ENCODE data around the gene NANOS2. TPM values are rescaled to one million over a fixed set of nuclear protein-coding genes. Genes with fewer than 3 reads are reported as not detected.

NANOS2 gene
- total and polyA plus RNA-seq, 2 donors (not counting 1 experiment from before 2014, with no cell fraction given) = not detected

GRCh38 chr19:45919678-45920077 is 5.1 kb upstream of the NANOS2 start:
- H3K9me3 ChIP-seq (ENCODE audit: control insufficient read depth, insufficient read depth, low read depth, low read length) = no peaks in the 10 kb centered on the region
- peaks cover 5% of the 10 kb centered on the region for H3K27me3 ChIP-seq (ENCODE audit: control insufficient read depth, insufficient read depth, low read length)
- no peaks in the 10 kb centered on the region for H4K20me1 ChIP-seq (ENCODE audit: control insufficient read depth, extremely low read depth, insufficient read depth, low read length)
- no peak for DNase-seq (ENCODE audit: low read depth in 2 of 2)
- H3K4me1 ChIP-seq (ENCODE audit: control insufficient read depth, extremely low read depth, insufficient read depth, low read length) = no peaks in the 10 kb centered on the region
- TF ChIP-seq CTCF (conservative IDR thresholded peaks at IDR 0.05 in 1 of 2, IDR thresholded peaks at IDR 0.05 in 1 of 2; ENCODE audit: low read depth in 1 of 2, low read length in 2 of 2) (no peak), EZH2 (IDR thresholded peaks at IDR 0.05; ENCODE audit: low read length, missing control alignments) (no peak)
- no peak overlapping the region for H3K4me3 ChIP-seq (replicated peaks in 1 of 4; ENCODE audit: control extremely low read depth in 1 of 4, insufficient read depth in 1 of 4, low read depth in 3 of 4, low read length in 4 of 4)
- H2AFZ ChIP-seq (ENCODE audit: low read length) = no peak overlapping the region
- no peak overlapping the region for H3K27ac ChIP-seq (ENCODE audit: insufficient read depth, low read length)
- no peak overlapping the region for H3K9ac ChIP-seq (ENCODE audit: insufficient read depth, low read length)
- H3K4me2 ChIP-seq (ENCODE audit: extremely low read depth, insufficient read depth, low read length) = no peak overlapping the region
- H3K79me2 ChIP-seq (ENCODE audit: control insufficient read depth, insufficient read depth, low read length) = no peaks in the 10 kb centered on the region
- no peaks in the 10 kb centered on the region for H3K36me3 ChIP-seq (ENCODE audit: control insufficient read depth, insufficient read depth, low read length)

GRCh38 chr19:45918721-45919120 is 4.1 kb upstream of the NANOS2 start:
- Histone ChIP-seq H3K9me3 (ENCODE audit: control insufficient read depth, insufficient read depth, low read depth, low read length) (no peaks in the 10 kb centered on the region), H3K4me1 (ENCODE audit: control insufficient read depth, extremely low read depth, insufficient read depth, low read length) (no peaks in the 10 kb centered on the region), H3K27me3 (ENCODE audit: control insufficient read depth, insufficient read depth, low read length) (peaks cover 5% of the 10 kb centered on the region), H4K20me1 (ENCODE audit: control insufficient read depth, extremely low read depth, insufficient read depth, low read length) (no peaks in the 10 kb centered on the region), H3K27ac (ENCODE audit: insufficient read depth, low read length) (no peak overlapping the region), H3K79me2 (ENCODE audit: control insufficient read depth, insufficient read depth, low read length) (no peaks in the 10 kb centered on the region), H3K9ac (ENCODE audit: insufficient read depth, low read length) (no peak overlapping the region), H3K4me3 (replicated peaks in 1 of 4; ENCODE audit: control extremely low read depth in 1 of 4, insufficient read depth in 1 of 4, low read depth in 3 of 4, low read length in 4 of 4) (no peak overlapping the region), H2AFZ (ENCODE audit: low read length) (no peak overlapping the region), H3K36me3 (ENCODE audit: control insufficient read depth, insufficient read depth, low read length) (no peaks in the 10 kb centered on the region), H3K4me2 (ENCODE audit: extremely low read depth, insufficient read depth, low read length) (no peak overlapping the region)
- DNase-seq (ENCODE audit: low read depth in 2 of 2) = no peak
- TF ChIP-seq CTCF (conservative IDR thresholded peaks at IDR 0.05 in 1 of 2, IDR thresholded peaks at IDR 0.05 in 1 of 2; ENCODE audit: low read depth in 1 of 2, low read length in 2 of 2) (no peak), EZH2 (IDR thresholded peaks at IDR 0.05; ENCODE audit: low read length, missing control alignments) (no peak)

- H2AFZ ChIP-seq (ENCODE audit: low read length) = no peak overlapping the region
- no peak overlapping the region for H3K4me2 ChIP-seq (ENCODE audit: extremely low read depth, insufficient read depth, low read length)
- H3K9ac ChIP-seq (ENCODE audit: insufficient read depth, low read length) = no peak overlapping the region
- no peaks in the 10 kb centered on the region for H3K79me2 ChIP-seq (ENCODE audit: control insufficient read depth, insufficient read depth, low read length)
- H3K27ac ChIP-seq (ENCODE audit: insufficient read depth, low read length) = no peak overlapping the region
- no peak for TF ChIP-seq CTCF (conservative IDR thresholded peaks at IDR 0.05 in 1 of 2, IDR thresholded peaks at IDR 0.05 in 1 of 2; ENCODE audit: low read depth in 1 of 2, low read length in 2 of 2)
- no peaks in the 10 kb centered on the region for H4K20me1 ChIP-seq (ENCODE audit: control insufficient read depth, extremely low read depth, insufficient read depth, low read length)
- H3K36me3 ChIP-seq (ENCODE audit: control insufficient read depth, insufficient read depth, low read length) = no peaks in the 10 kb centered on the region
- no peak overlapping the region for H3K4me3 ChIP-seq (replicated peaks in 1 of 4; ENCODE audit: control extremely low read depth in 1 of 4, insufficient read depth in 1 of 4, low read depth in 3 of 4, low read length in 4 of 4)
- H3K4me1 ChIP-seq (ENCODE audit: control insufficient read depth, extremely low read depth, insufficient read depth, low read length) = no peaks in the 10 kb centered on the region
- no peaks in the 10 kb centered on the region for H3K9me3 ChIP-seq (ENCODE audit: control insufficient read depth, insufficient read depth, low read depth, low read length)
- no peak for DNase-seq (ENCODE audit: low read depth in 2 of 2)
- peaks cover 5% of the 10 kb centered on the region for H3K27me3 ChIP-seq (ENCODE audit: control insufficient read depth, insufficient read depth, low read length)
Measured at GRCh38 chr19:45917421-45918091, 3.0 kb upstream of the NANOS2 start.

All from fibroblast of lung (primary cell).